ENCODE results near the gene TLX2.
"Not testable (repeated sequence)": the region's sequence is repeated elsewhere in the genome, so short reads cannot be mapped to it uniquely, and the experiment has no call there.

Gene TLX2

DNA sequence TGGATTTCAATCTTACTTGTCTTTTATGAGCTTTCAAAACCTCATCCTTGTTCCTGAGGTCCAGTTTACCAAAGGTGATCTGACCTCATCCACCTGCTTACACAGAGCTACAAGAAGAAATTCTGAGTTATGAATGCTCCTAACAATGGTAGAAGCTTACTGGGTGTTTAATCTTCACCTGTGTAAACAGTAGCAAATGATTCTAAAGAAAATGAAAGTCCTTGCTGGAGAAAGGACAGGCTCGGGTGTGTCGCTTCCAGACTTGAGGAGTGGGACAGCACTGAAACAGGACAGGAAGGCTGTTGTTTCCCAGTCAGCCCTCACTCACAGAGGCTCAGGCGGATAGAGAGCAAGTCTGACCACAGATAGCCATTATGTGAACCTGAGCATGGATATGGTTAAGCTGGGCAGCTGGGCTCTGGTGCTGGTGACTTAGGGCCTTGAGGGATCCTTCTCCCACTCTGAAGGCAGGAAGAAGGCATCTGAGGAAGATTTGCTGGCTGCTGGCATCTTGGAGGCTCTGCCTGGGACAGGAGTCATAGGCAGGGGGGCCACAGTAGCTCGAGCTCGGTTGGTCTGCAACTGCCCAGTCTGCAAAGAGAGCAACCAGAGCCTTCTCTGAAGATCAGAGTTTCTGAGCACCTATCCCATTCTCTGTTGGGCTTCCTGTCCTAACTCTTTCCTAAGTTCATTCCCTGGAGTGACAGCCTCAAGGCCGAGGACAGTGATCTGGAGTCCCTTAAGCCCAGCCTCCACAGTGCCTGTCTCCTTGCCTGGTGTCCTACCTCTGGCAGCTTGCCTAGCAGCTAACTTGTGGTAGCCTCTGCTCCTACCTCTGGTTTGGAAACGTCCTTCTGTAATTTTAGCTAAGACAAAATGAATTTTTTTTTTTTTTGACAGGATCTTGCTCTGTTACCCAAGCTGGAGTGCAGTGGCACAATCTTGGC lies 44.3 kb downstream of the TLX2 start:
- no peak for DNase-seq

DNA sequence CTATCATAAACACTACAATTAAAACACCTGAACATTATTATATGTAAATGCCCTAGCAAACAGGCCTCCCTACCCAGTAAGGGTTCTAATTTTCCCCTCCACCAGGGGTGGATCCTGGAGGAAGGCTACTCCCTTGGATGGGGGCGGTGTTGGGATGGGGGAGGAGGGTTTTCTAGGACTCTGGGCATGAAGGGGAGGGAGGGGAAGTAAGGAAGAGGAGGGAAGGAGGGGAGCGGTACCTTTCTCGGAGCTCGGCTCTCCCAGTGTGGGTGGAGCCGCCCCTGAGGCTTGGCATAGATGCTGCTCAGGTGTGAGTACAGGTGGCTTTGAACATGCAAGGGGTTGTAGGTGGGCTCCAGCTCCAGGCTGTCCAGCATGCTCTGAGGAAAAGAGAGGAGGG lies 45.7 kb downstream of the TLX2 start:
- DNase-seq: no peak

DNA sequence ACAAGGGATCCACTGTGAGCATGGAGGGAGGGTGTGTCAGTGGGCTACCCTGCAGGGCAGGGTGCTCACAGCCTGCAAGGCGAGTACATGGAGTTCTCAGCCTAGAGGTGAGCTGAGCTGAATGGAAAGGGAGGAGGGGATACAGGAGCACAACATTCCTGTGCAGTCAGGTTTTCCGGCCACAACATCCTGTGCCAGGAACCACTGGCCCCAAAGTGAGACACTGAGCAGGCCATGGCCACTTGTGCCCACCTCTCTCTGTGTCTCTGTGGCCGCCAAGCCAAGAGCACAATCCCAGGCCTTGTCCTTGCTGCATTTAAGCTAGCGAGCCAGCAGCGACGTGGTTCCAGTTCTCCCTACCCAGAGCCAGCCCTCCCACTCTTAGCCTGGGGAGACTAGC lies 46.3 kb downstream of the TLX2 start:
- no peak for DNase-seq

DNA sequence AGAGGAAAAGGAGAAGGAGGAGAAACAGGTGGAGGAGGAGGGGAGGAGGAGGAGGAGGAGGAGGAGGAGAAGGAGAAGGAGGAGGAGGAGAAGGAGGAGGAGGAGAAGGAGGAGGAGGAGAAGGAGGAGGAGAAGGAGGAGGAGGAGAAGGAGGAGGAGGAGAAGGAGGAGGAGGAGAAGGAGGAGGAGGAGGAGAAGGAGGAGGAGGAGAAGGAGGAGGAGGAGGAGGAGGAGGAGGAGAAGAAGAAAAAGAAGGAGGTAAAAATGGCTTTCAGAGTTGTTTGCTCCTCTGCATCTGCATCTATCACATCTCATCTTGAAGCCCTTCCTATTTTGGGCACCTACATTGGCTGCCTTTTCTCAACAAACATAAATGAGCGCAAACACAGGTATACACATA lies 46.8 kb downstream of the TLX2 start:
- DNase-seq: not testable (repeated sequence)

DNA sequence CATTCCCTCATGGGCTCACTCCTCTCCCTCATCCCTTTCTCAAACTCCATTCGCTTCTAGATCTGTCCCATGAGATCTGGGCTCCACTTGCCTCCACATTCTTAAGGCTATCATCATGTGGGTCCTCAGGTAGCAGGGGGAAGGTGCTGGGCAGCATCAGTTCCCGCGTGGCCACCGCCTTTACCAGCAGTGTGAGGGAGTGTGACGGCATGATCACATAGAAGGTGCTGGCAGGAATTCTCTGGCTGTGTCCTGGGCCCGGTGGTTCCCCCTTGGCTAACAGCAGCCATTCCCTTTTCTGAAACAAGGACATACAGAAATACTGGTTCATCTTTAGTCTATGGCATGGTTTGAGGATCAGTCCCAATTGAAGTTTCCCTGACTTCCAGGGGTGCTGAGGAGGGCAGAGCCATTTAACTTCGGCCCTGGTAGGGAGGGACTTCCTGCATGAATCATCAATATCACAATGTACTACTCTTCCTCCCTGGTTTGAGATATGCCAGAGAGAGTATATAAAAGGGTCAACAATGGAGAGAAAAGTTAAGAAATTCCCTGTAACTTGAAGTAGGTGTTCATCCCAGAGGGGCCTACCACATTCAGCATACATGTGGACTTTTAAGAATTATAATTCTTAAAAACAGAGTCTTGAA lies 48.0 kb downstream of the TLX2 start:
- DNase-seq: no peak

DNA sequence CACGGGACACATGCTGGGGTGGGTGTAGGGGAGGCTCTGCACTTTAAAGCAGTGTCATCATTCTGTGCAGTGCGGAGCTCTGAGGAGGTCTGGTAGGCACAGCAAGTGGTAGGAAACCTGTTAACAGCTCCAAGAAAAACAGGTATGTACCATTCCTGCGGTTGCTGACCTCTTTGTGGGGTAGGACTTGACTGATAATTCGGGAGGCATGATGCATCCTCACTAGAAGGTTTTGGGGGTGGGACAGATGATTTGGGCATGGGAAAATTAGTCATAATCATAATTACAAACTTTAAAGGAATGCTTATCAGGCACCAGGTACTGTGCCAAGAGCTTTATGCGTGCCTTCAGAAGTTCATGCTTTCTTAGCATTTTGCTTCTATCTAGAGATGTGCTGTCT lies 50.0 kb downstream of the TLX2 start:
- DNase-seq: no peak

DNA sequence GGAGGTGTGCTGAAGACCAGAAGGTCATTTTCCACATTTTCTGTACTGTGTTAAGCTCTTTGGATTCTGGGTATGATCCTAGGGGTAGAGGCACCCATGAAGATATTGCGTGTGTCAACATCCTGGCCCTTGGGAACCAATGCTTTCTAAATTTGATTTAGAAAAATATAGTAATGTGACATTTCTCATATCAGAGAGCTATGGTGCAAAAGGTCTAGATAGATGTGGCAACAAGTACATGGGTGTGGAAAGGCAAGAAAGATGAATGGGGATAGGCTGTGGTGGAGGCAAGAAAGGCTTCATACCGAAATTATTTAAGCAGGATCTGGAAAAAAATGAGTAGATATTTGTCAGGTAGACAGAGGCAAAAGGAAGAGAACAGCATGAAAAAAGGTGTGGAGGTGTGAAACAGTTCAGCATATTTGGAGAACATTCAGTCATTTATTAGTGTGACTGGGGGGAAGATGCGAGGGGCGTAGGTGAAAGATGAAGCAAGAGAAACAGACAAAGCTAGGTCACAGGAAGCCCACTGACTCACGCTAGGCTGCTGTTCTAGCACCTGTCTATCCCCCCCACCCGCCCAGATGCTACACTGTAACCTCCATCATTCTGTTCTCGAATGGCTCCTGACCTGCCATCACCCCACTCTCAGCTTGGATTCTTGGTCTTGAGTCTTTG lies 52.0 kb downstream of the TLX2 start:
- DNase-seq: no peak

DNA sequence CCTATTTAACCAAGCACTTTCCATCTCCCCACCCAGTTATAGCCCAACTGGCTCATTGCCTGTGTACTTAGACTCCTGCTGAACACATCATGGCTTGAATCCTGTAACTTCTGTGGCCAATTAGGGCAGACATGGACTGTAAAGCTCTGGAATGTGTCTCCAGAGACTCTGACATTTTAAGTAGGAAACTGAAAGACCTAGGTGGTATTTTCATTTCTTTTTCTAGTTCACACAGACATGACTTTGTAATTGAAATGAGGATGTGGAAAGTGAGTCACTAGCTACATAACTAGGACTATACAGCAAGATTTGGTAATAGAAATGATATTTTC lies 52.5 kb downstream of the TLX2 start:
- no peak for DNase-seq
